ENCODE results near the gene C12orf50. TPM values are rescaled to one million over a fixed set of nuclear protein-coding genes. Genes with fewer than 3 reads are reported as not detected.

C12orf50 gene
- total and polyA plus RNA-seq, 2 of the 8 experiments (the other 6 are each of a cell fraction or from before 2014, with no cell fraction given): not detected

GRCh38 chr12:88035271-88035906 is 6.2 kb upstream of the C12orf50 start (continued):
- TF ChIP-seq CHD7 (IDR thresholded peaks at IDR 0.05; ENCODE audit: insufficient replicate concordance, low read length) (no peak), BCL11A (IDR thresholded peaks at IDR 0.05; ENCODE audit: low read depth in 2 of 2, low read length in 2 of 2) (no peak), POLR2AphosphoS5 (IDR thresholded peaks at IDR 0.05; ENCODE audit: low read depth, low read length) (peak; percentile 90), POLR2A (IDR thresholded peaks at IDR 0.05; ENCODE audit: control extremely low read depth in 1 of 2, low read depth in 2 of 2, low read length in 2 of 2) (peak in 1 of 2 experiments; percentile 76; a peak in 2 of 3 replicates), ZNF274 (IDR thresholded peaks at IDR 0.05; ENCODE audit: borderline replicate concordance, extremely low read depth, low read length) (no peak), MAFK (IDR thresholded peaks at IDR 0.05; ENCODE audit: low read depth, low read length) (no peak), ASH2L (IDR thresholded peaks at IDR 0.05; ENCODE audit: low read length) (peak; percentile 96), HDAC6 (IDR thresholded peaks at IDR 0.05; ENCODE audit: low read depth, low read length) (no peak), TAF7 (optimal IDR thresholded peaks at IDR 0.05; ENCODE audit: borderline replicate concordance, low read depth, low read length) (peak; percentile 63), USF2 (IDR thresholded peaks at IDR 0.05; ENCODE audit: low read length) (no peak)

Data from H1 (cell line).